Gastroesophageal sphincter (tissue), 4 donors: ENCODE results near the gene BICD1. TPM values are rescaled to one million over a fixed set of nuclear protein-coding genes. Genes with fewer than 3 reads are reported as not detected.

ENCODE experiments used
- ATAC-seq: fragments of 150-250 bp; one replicate; pipeline ENCODE4 v1.9.1; 2016; ENCODE audit warnings: mild to moderate bottlenecking, moderate library complexity
- H3K27ac ChIP-seq, 4 donors: fragments of 200-600 bp; sonication (generic) in 3 of 4; 1 replicate in 3 of 4; 2 replicates in 1 of 4; pipeline ENCODE4 v1.5.1; 2016 to 2019
- H3K27me3 ChIP-seq: fragments of 200-600 bp; sonication (generic); one replicate; pipeline ENCODE4 v1.5.1; 2019
- H3K36me3 ChIP-seq, 2 donors: fragments of 200-600 bp; sonication (generic); one replicate each; pipeline ENCODE4 v1.5.1; 2019; ENCODE audit warnings: control low read depth in 1 of 2
- H3K4me1 ChIP-seq, 3 donors: fragments of 200-600 bp; sonication (generic); 1 replicate in 2 of 3; 2 replicates in 1 of 3; pipeline ENCODE4 v1.5.1; 2016 to 2019; ENCODE audit warnings: control low read depth in 2 of 3
- H3K4me3 ChIP-seq, 2 donors: fragments of 200-600 bp; sonication (generic); one replicate each; pipeline ENCODE4 v1.5.1; 2019; ENCODE audit warnings: mild to moderate bottlenecking in 1 of 2, moderate library complexity in 1 of 2
- H3K9me3 ChIP-seq, 3 donors: fragments of 200-600 bp; sonication (generic); one replicate each; pipeline ENCODE4 v1.5.1; 2017 to 2019; ENCODE audit warnings: control low read depth in 2 of 3
- EP300 ChIP-seq: sonication (generic); formaldehyde crosslinking; IDR thresholded peaks from one replicate; pipeline ENCODE4 v1.6.1; 2017; ENCODE audit warnings: antibody characterized with exemption, mild to moderate bottlenecking
- POLR2A ChIP-seq, 2 donors: fragments of 450-650 bp; IDR thresholded peaks; one replicate each; pipeline ENCODE4 v1.6.1; 2017; ENCODE audit warnings: antibody characterized with exemption in 2 of 2, mild to moderate bottlenecking in 2 of 2, moderate library complexity in 1 of 2
- POLR2AphosphoS5 ChIP-seq: sonication (generic); formaldehyde crosslinking; IDR thresholded peaks from one replicate; pipeline ENCODE4 v1.6.1; 2017; ENCODE audit warnings: antibody characterized with exemption
- WGBS, 2 donors: methylation state at CpG; one replicate each; pipeline ENCODE4 v1.1.5; 2018; ENCODE audit warnings: low coverage in 1 of 2; 5-methylcytosine and 5-hydroxymethylcytosine counted together
- total RNA-seq, 4 donors: library from RNA; depleted of rRNA; stranded (reverse); fragments of >200 nt; gene quantifications; one replicate each; pipeline ENCODE4 v1.1.0, GENCODE V29; 2016
- TF ChIP-seq, protein P1 (sequence below), 4 experiments: fragments of 200-600 bp in 2 of 4; fragments of 450-650 bp in 2 of 4; sonication (generic) in 1 of 4; IDR thresholded peaks; one replicate each; pipeline ENCODE4 v1.5.1; 2017 to 2019; ENCODE audit warnings: antibody characterized with exemption in 4 of 4, mild to moderate bottlenecking in 2 of 4, moderate library complexity in 2 of 4

The BICD1 gene
- total RNA-seq, 4 donors from 2014 or later, result 3.8 to 22.5 (median 16.3) TPM

GRCh38 chr12:32302218-32303173 is 195.8 kb downstream of the BICD1 start:
- H3K36me3 ChIP-seq, result peaks cover 0 to 18% of the 10 kb centered on the region in 2 donors
- 67% methylated on average over 3 to 6 of the region's 6 CpGs for WGBS, 2 donors
- no peak overlapping the region for H3K4me3 ChIP-seq
- TF ChIP-seq POLR2AphosphoS5 (no peak), EP300 (no peak), POLR2A (IDR thresholded peaks at IDR 0.05) (no peak)
- TF ChIP-seq, protein P1, sequence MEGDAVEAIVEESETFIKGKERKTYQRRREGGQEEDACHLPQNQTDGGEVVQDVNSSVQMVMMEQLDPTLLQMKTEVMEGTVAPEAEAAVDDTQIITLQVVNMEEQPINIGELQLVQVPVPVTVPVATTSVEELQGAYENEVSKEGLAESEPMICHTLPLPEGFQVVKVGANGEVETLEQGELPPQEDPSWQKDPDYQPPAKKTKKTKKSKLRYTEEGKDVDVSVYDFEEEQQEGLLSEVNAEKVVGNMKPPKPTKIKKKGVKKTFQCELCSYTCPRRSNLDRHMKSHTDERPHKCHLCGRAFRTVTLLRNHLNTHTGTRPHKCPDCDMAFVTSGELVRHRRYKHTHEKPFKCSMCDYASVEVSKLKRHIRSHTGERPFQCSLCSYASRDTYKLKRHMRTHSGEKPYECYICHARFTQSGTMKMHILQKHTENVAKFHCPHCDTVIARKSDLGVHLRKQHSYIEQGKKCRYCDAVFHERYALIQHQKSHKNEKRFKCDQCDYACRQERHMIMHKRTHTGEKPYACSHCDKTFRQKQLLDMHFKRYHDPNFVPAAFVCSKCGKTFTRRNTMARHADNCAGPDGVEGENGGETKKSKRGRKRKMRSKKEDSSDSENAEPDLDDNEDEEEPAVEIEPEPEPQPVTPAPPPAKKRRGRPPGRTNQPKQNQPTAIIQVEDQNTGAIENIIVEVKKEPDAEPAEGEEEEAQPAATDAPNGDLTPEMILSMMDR (IDR thresholded peaks at IDR 0.05), result peak in 2 of 4 experiments; percentile 10 to 38
- ATAC-seq, result no peak
- H3K9me3 ChIP-seq, result no peaks in the 10 kb centered on the region
- H3K27me3 ChIP-seq, result no peaks in the 10 kb centered on the region
- H3K4me1 ChIP-seq, result no peaks in the 10 kb centered on the region
- H3K27ac ChIP-seq, result no peak overlapping the region

DNA sequence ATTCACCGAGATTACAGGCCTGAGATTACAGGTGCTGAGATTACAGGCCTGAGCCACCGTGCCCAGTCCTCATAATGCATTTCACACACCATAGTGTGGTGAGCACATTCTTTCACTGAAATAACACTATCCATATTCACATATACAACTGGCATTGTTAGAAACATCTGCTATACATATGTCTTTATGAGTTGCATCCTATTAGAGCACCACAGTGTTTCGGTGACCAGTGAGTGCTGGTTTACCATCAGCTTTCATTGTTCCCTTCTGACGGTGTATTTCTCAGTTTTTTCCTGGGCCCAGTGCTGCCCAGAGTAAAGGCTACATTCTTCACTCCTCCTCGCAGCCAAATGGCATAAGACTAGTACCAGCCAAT is 196.5 kb downstream of the BICD1 start:
- no peak overlapping the region for H3K27ac ChIP-seq
- TF ChIP-seq POLR2AphosphoS5 (no peak), POLR2A (IDR thresholded peaks at IDR 0.05) (no peak), EP300 (no peak)
- TF ChIP-seq, protein P1 (IDR thresholded peaks at IDR 0.05), result no peak
- no peak for ATAC-seq
- no peaks in the 10 kb centered on the region for H3K9me3 ChIP-seq
- H3K4me3 ChIP-seq, result no peak overlapping the region
- peaks cover 0 to 18% of the 10 kb centered on the region in 2 donors for H3K36me3 ChIP-seq
- 80 to 88% methylated on average over 4 to 5 of the region's 5 CpGs for WGBS, 2 donors
- H3K4me1 ChIP-seq, result no peaks in the 10 kb centered on the region
- H3K27me3 ChIP-seq, result no peaks in the 10 kb centered on the region

- TF ChIP-seq POLR2AphosphoS5 (no peak), EP300 (no peak)
- TF ChIP-seq, protein P1 (IDR thresholded peaks at IDR 0.05), result peak in 1 of 4 experiments; percentile 33
Observed at GRCh38 chr12:32305163-32305562, 198.5 kb downstream of the BICD1 start.

DNA sequence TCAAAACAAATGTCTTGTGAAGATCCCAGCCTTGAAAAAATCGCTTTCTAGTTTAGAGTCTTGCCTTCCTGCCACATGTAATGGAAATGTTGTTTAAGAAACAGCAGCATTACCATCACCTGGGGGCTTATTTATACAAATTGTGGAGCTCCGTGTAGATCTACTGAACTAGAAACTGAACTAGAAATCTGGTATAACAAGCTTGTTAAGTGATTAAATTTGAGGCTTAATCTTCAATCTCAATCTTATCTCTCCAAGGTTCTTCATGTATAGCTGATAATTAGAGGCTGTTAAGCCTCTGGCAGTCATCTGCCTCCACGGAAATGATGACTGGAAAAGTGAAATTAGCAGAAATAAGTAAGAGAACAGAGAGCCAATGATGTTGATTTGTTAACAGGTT is 200.7 kb downstream of the BICD1 start:
- Histone ChIP-seq H3K9me3 (no peaks in the 10 kb centered on the region), H3K4me3 (no peak overlapping the region), H3K4me1 (peaks cover 0 to 4% (median 0%) of the 10 kb centered on the region in 3 donors), H3K27me3 (no peaks in the 10 kb centered on the region), H3K27ac (no peak overlapping the region), H3K36me3 (peaks cover 0 to 18% of the 10 kb centered on the region in 2 donors)
- no peak for ATAC-seq
- TF ChIP-seq, protein P1 (IDR thresholded peaks at IDR 0.05), result no peak
- TF ChIP-seq POLR2A (IDR thresholded peaks at IDR 0.05) (no peak), EP300 (no peak), POLR2AphosphoS5 (no peak)
- WGBS, 2 donors, result 68 to 92% methylated on average over 3 of the region's 3 CpGs

More at GRCh38 chr12:32305163-32305562, 198.5 kb downstream of the BICD1 start:
- H3K4me1 ChIP-seq, result no peaks in the 10 kb centered on the region
- H3K9me3 ChIP-seq, result no peaks in the 10 kb centered on the region
- H3K4me3 ChIP-seq, result no peak overlapping the region
- WGBS, 2 donors, result 63 to 95% methylated on average over 1 of the region's 1 CpG
- peaks cover 0 to 18% of the 10 kb centered on the region in 2 donors for H3K36me3 ChIP-seq
- no peak for ATAC-seq
- no peaks in the 10 kb centered on the region for H3K27me3 ChIP-seq
- no peak overlapping the region for H3K27ac ChIP-seq
